Spleen (tissue), 11 donors: ENCODE measurements around the gene DNM3. TPM values are rescaled to one million over a fixed set of nuclear protein-coding genes. Genes with fewer than 3 reads are reported as not detected.

Experiments
- DNase-seq: peaks from one replicate; pipeline ENCODE4 v3.0.0-alpha.2; 2020
- H3K27ac ChIP-seq, 8 donors: fragments of 200-600 bp; sonication (generic) in 7 of 8; 1 replicate in 4 of 8; 2 replicates in 4 of 8; pipeline versions ENCODE4 v1.5.0 to v1.8.0; 2016 to 2021; ENCODE audit warnings: inconsistent platforms in 4 of 8, mild to moderate bottlenecking in 4 of 8, moderate library complexity in 1 of 8
- H3K27me3 ChIP-seq, 7 donors: fragments of 200-600 bp; sonication (generic) in 6 of 7; replicated peaks in 1 of 7; 1 replicate in 4 of 7; 2 replicates in 3 of 7; pipeline versions ENCODE4 v1.5.0 to v1.8.0; 2016 to 2021; ENCODE audit warnings: inconsistent platforms in 3 of 7, mild to moderate bottlenecking in 1 of 7
- H3K36me3 ChIP-seq, 6 donors: fragments of 200-600 bp; sonication (generic) in 5 of 6; 1 replicate in 4 of 6; 2 replicates in 2 of 6; pipeline versions ENCODE4 v1.5.0 to v1.8.0; 2016 to 2021; ENCODE audit warnings: inconsistent platforms in 2 of 6
- H3K4me1 ChIP-seq, 6 donors: fragments of 200-600 bp; sonication (generic) in 5 of 6; 1 replicate in 3 of 6; 2 replicates in 3 of 6; pipeline versions ENCODE4 v1.5.0 to v1.8.0; 2016 to 2021; ENCODE audit warnings: inconsistent platforms in 3 of 6
- H3K4me3 ChIP-seq, 8 donors: fragments of 200-600 bp; sonication (generic) in 7 of 8; 1 replicate in 4 of 8; 2 replicates in 4 of 8; pipeline versions ENCODE4 v1.5.0 to v1.8.0; 2016 to 2021; ENCODE audit warnings: inconsistent platforms in 4 of 8, mild to moderate bottlenecking in 4 of 8, moderate library complexity in 2 of 8
- H3K9me3 ChIP-seq, 8 donors: fragments of 200-600 bp; sonication (generic) in 7 of 8; 1 replicate in 4 of 8; 2 replicates in 4 of 8; pipeline versions ENCODE4 v1.5.0 to v1.8.0; 2016 to 2021; ENCODE audit warnings: inconsistent platforms in 4 of 8
- POLR2A ChIP-seq, 3 donors: fragments of 450-650 bp; IDR thresholded peaks; one replicate each; pipeline ENCODE4 v1.5.1; 2017; ENCODE audit warnings: antibody characterized with exemption in 3 of 3, mild to moderate bottlenecking in 1 of 3
- POLR2AphosphoS5 ChIP-seq, 3 donors: sonication (generic); formaldehyde crosslinking; IDR thresholded peaks; one replicate each; pipeline ENCODE4 v1.5.1; 2017; ENCODE audit warnings: antibody characterized with exemption in 3 of 3
- WGBS, 5 donors: extraction: QIAGEN DNeasy Blood & Tissue Kit in 3 of 5; methylation state at CpG; one replicate each; pipeline versions ENCODE4 v1.1.5 to v1.1.7; 2013 to 2018; 5-methylcytosine and 5-hydroxymethylcytosine counted together
- intact Hi-C: fragments of 100-400 bp; cut with DNase I; formaldehyde crosslinking; loops from one replicate; pipeline ENCODE4 v1.15.0; 2023; ENCODE audit warnings: low total_unique reads
- polyA plus RNA-seq, 3 donors: library from polyadenylated mRNA; stranded (reverse); fragments of 200-250 nt; gene quantifications; one replicate each; pipeline ENCODE4 v1.2.1, GENCODE V29; 2013
- total RNA-seq, 7 donors: library from RNA; depleted of rRNA in 3 of 7; stranded (reverse); fragments of >200 nt in 3 of 7; fragmentation: NEBNext Ultra II Directional in 4 of 7; extraction: Animal tissue kit (Norgen Biotek cat#: 25700) in 4 of 7; gene quantifications; one replicate each; pipeline versions ENCODE4 v1.1.0 to v1.2.1, GENCODE V29; 2016 to 2021
- TF ChIP-seq, protein P1 (sequence below), 11 experiments: fragments of 200-600 bp in 7 of 11; fragments of 450-650 bp in 4 of 11; sonication (generic) in 4 of 11; IDR thresholded peaks in 8 of 11; conservative IDR thresholded peaks in 3 of 11; 1 replicate in 7 of 11; 2 replicates in 4 of 11; pipeline versions ENCODE4 v1.4.0 to v1.8.0; 2016 to 2021; ENCODE audit warnings: antibody characterized with exemption in 11 of 11, inconsistent platforms in 4 of 11, mild to moderate bottlenecking in 1 of 11
- donor health status: healthy with polysubstance abuse.
- donor health status: DM: no; HTN: no; CAD: no; lungs with moderate emphysema.
- donor health status: DM: no; HTN: no; CAD: no.
- donor health status: Bipolar disorder and iron deficiency.
- donor health status: healthy.
- donor health status: DM: no; HTN: no; CAD: no.
- donor health status: DM: yes; HTN: yes; CAD: no.

Gene DNM3
- total and polyA plus RNA-seq, 10 donors: 0.61 to 10.2 (median 4.9) TPM

DNA sequence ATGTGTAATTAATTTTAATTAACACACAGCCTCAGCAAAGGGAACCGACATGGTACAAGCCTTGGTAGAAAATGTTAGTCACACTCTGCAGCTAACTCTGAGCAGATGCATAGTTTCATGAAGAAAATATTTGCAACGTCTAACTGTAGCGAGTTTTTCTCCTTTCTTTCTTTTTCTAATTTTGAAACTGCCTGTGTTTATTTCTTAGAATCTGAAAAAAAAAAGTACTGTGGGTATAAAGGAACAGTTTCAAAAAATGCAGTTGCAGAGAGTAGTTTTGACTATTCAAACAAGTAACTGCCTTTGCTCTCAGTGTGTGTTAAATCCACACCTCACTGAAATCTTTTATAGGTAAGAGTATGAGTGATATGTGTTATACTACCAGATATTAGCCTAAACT is 429.3 kb downstream of the DNM3 start:
- no peaks in the 10 kb centered on the region for H3K36me3 ChIP-seq
- no peak overlapping the region for H3K27ac ChIP-seq
- TF ChIP-seq POLR2A (IDR thresholded peaks at IDR 0.05): no peak
- TF ChIP-seq, protein P1, sequence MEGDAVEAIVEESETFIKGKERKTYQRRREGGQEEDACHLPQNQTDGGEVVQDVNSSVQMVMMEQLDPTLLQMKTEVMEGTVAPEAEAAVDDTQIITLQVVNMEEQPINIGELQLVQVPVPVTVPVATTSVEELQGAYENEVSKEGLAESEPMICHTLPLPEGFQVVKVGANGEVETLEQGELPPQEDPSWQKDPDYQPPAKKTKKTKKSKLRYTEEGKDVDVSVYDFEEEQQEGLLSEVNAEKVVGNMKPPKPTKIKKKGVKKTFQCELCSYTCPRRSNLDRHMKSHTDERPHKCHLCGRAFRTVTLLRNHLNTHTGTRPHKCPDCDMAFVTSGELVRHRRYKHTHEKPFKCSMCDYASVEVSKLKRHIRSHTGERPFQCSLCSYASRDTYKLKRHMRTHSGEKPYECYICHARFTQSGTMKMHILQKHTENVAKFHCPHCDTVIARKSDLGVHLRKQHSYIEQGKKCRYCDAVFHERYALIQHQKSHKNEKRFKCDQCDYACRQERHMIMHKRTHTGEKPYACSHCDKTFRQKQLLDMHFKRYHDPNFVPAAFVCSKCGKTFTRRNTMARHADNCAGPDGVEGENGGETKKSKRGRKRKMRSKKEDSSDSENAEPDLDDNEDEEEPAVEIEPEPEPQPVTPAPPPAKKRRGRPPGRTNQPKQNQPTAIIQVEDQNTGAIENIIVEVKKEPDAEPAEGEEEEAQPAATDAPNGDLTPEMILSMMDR (IDR thresholded peaks at IDR 0.05 in 8 of 11, conservative IDR thresholded peaks at IDR 0.05 in 3 of 11): no peak
- no peak for TF ChIP-seq POLR2AphosphoS5 (IDR thresholded peaks at IDR 0.05)
- intact Hi-C loops: no loop called here
- H3K27me3 ChIP-seq: no peaks in the 10 kb centered on the region
- no peak overlapping the region for H3K4me3 ChIP-seq
- H3K4me1 ChIP-seq: peaks cover 0 to 9% (median 0%) of the 10 kb centered on the region in 6 donors
- no peak for DNase-seq
- 36 to 60% (median 53%) methylated on average over 3 of the region's 3 CpGs for WGBS, 5 donors
- no peaks in the 10 kb centered on the region for H3K9me3 ChIP-seq

DNA sequence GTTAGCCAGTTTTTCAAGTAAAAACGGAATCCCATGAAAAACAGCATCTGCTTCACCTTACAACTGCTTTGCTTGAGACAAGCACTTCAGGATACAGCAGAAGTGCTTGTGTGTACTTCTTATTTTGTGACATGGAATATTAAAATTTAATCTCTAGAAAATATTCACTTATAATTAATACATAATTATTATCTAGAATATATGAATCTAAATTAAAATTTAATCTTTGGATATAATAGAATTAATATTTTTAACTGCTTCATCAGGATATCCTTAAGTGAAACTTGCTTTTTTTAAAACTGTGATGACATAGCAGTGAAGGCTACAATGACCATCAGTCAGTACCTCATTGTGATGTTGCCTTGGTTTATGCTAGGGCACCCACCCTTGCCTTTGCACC is 430.8 kb downstream of the DNM3 start:
- intact Hi-C loops: no loop called here
- H3K27ac ChIP-seq: no peak overlapping the region
- no peaks in the 10 kb centered on the region for H3K36me3 ChIP-seq
- WGBS, 5 donors: 0 to 45% (median 2%) methylated on average over 1 of the region's 1 CpG
- H3K4me3 ChIP-seq: no peak overlapping the region
- DNase-seq: no peak
- H3K27me3 ChIP-seq: no peaks in the 10 kb centered on the region
- H3K4me1 ChIP-seq: peaks cover 0 to 9% (median 0%) of the 10 kb centered on the region in 6 donors
- TF ChIP-seq POLR2A (IDR thresholded peaks at IDR 0.05): no peak
- no peak for TF ChIP-seq POLR2AphosphoS5 (IDR thresholded peaks at IDR 0.05)
- TF ChIP-seq, protein P1 (IDR thresholded peaks at IDR 0.05 in 8 of 11, conservative IDR thresholded peaks at IDR 0.05 in 3 of 11): no peak
- no peaks in the 10 kb centered on the region for H3K9me3 ChIP-seq

DNA sequence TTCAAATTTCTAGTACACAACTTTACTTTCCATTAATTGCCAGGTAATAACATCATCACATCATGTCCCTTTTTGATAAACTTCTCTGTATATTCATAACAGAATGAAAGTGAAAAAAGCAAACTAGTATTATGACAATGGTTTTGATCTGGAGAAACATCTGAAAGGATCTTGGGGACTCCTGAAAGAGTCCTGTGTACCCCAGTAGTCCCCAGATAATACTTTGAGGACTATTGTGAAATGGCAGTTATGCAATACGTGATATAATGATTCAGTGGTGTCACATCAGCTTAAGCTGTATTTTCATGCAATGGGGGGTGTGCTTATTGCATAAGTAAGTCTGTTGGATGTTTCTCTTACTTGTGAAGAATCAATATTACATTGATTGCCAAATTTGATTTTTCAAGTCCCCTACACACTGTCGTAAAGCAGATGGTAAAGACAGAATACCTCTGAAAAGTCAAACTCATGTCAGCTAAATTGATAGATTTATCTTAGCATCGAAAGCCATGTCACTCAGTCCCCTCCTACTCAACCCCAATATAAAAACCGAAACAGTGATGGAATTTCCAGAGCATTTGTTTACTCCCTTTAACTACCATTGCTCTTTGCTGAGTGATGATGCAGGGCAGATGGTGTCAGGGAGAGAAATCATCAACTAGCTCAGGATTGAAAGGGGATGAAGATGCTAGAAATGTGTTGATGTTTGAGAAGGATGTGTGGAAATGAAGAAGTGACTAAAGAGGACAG is 432.5 kb downstream of the DNM3 start:
- H3K4me1 ChIP-seq: peaks cover 0 to 9% (median 0%) of the 10 kb centered on the region in 6 donors
- TF ChIP-seq, protein P1 (IDR thresholded peaks at IDR 0.05 in 8 of 11, conservative IDR thresholded peaks at IDR 0.05 in 3 of 11): no peak
- TF ChIP-seq POLR2AphosphoS5 (IDR thresholded peaks at IDR 0.05) (no peak), POLR2A (IDR thresholded peaks at IDR 0.05) (no peak)
- intact Hi-C loops: no loop called here
- no peak for DNase-seq
- H3K27ac ChIP-seq: no peak overlapping the region
- no peaks in the 10 kb centered on the region for H3K36me3 ChIP-seq
- no peaks in the 10 kb centered on the region for H3K9me3 ChIP-seq
- H3K4me3 ChIP-seq: no peak overlapping the region
- H3K27me3 ChIP-seq: no peaks in the 10 kb centered on the region
- WGBS, 5 donors: 52 to 80% (median 64%) methylated on average over 4 of the region's 4 CpGs

DNA sequence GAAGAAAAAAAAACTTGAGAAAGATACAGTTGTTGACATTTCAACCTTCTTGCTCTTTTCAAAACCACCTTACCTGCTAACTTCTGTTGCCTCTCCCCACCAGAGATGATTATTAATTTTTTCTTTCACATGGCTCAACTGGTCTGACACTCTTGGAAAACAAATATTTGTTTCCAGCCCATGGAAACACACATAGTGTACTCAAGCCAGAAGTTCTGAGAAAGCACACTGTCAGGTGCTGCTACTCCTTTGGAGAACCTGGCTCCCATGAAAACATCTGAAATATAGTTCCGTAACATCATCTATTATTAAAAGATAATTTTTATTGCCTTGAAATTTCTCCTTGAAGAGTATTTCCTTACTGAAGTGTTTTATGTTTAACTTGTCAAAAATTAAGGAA is 434.2 kb downstream of the DNM3 start:
- no peak for DNase-seq
- Histone ChIP-seq H3K36me3 (no peaks in the 10 kb centered on the region), H3K4me1 (peaks cover 0 to 6% (median 0%) of the 10 kb centered on the region in 6 donors), H3K27me3 (no peaks in the 10 kb centered on the region), H3K4me3 (no peak overlapping the region), H3K27ac (no peak overlapping the region), H3K9me3 (no peaks in the 10 kb centered on the region)
- TF ChIP-seq POLR2A (IDR thresholded peaks at IDR 0.05) (no peak), POLR2AphosphoS5 (IDR thresholded peaks at IDR 0.05) (no peak)
- TF ChIP-seq, protein P1 (IDR thresholded peaks at IDR 0.05 in 8 of 11, conservative IDR thresholded peaks at IDR 0.05 in 3 of 11): no peak
- intact Hi-C loops: no loop called here
- 93 to 100% (median 96%) methylated on average over 1 of the region's 1 CpG for WGBS, 5 donors
